SIG-M5 (cell line): ENCODE data around the gene FANCI.

Source experiments
- DNase-seq: peaks from one replicate; lab custom pipeline; 2025; lab: John Stamatoyannopoulos, UW

Gene FANCI

GRCh38 chr15:89307046-89307587, 63.3 kb downstream of the FANCI start:
- no peak for DNase-seq

GRCh38 chr15:89307791-89308190, 64.0 kb downstream of the FANCI start:
- no peak for DNase-seq

- no peak for DNase-seq
Observed at GRCh38 chr15:89308236-89308635, 64.5 kb downstream of the FANCI start.

- no peak for DNase-seq
Observed at GRCh38 chr15:89309993-89310392, 66.2 kb downstream of the FANCI start.

- DNase-seq = no peak
Observed at GRCh38 chr15:89315375-89315929, 71.7 kb downstream of the FANCI start.

- no peak for DNase-seq
Observed at GRCh38 chr15:89316504-89316903, 72.7 kb downstream of the FANCI start.

- DNase-seq = no peak
Observed at GRCh38 chr15:89317186-89317720, 73.5 kb downstream of the FANCI start.

- no peak for DNase-seq
Observed at GRCh38 chr15:89319678-89320077, 75.9 kb downstream of the FANCI start.

GRCh38 chr15:89320200-89320599, 76.4 kb downstream of the FANCI start:
- no peak for DNase-seq

GRCh38 chr15:89321521-89322410, 78.0 kb downstream of the FANCI start:
- no peak for DNase-seq

GRCh38 chr15:89322822-89323221, 79.0 kb downstream of the FANCI start:
- DNase-seq = no peak

- no peak for DNase-seq
Observed at GRCh38 chr15:89323825-89324224, 80.0 kb downstream of the FANCI start.

GRCh38 chr15:89325039-89325803, 81.4 kb downstream of the FANCI start:
- DNase-seq = no peak

- no peak for DNase-seq
Observed at GRCh38 chr15:89326316-89326715, 82.5 kb downstream of the FANCI start.

GRCh38 chr15:89327113-89327512, 83.3 kb downstream of the FANCI start:
- no peak for DNase-seq

- DNase-seq = no peak
Observed at GRCh38 chr15:89328398-89329254, 84.8 kb downstream of the FANCI start.

- no peak for DNase-seq
Observed at GRCh38 chr15:89329329-89330084, 85.7 kb downstream of the FANCI start.

GRCh38 chr15:89330119-89330518, 86.3 kb downstream of the FANCI start:
- no peak for DNase-seq

GRCh38 chr15:89330881-89331595, 87.3 kb downstream of the FANCI start:
- no peak for DNase-seq

GRCh38 chr15:89332446-89332845, 88.7 kb downstream of the FANCI start:
- DNase-seq = no peak
